HepG2 (cell line): Measurements from ENCODE around the gene ATP7A. TPM values are rescaled to one million over a fixed set of nuclear protein-coding genes. Genes with fewer than 3 reads are reported as not detected.

Experiments used
- ATAC-seq: fragments of 200-7000 bp; cut with Tn5 transposase; 3 replicates; pipeline ENCODE4 v1.9.1; 2020; ENCODE audit warnings: mild to moderate bottlenecking, moderate library complexity
- BruUV-seq: library from RNA; stranded (reverse); fragments of 400-500 nt; replicated peaks from 2 replicates; lab custom pipeline; 2021; lab: Mats Ljungman, UMichigan
- CTCF ChIA-PET: fragments of 300-600 bp; formaldehyde crosslinking; extraction: SDS; loops from one replicate; lab custom pipeline; 2021; ENCODE audit warnings: low total read pairs, inconsistent platforms, low intra/inter-chr PET ratio; lab: Yijun Ruan, JAX
- POLR2A ChIA-PET: fragments of 350-600 bp; sonication (Branson Sonifier 250); formaldehyde crosslinking; loops from one replicate; lab custom pipeline; 2020; ENCODE audit warnings: antibody characterized with exemption, inconsistent platforms; lab: Yijun Ruan, JAX
- DNase-seq: peaks from one replicate; pipeline ENCODE4 v3.0.0-alpha.2; 2015; ENCODE audit warnings: low spot score
- FAIRE-seq: peaks from 3 replicates; lab custom pipeline; 2011; peaks lifted over from hg19 to GRCh38; lab: Jason Lieb, UNC
- H2AFZ ChIP-seq: one replicate; pipeline ENCODE4 v1.6.1; 2011; ENCODE audit warnings: low read length, inconsistent platforms
- H3K27ac ChIP-seq: fragments of 300-600 bp; 3 replicates; pipeline ENCODE4 v1.8.0; 2011; ENCODE audit warnings: mixed run types, mild to moderate bottlenecking, mixed read lengths, low read length, inconsistent platforms; ENCODE audit not compliant: insufficient read depth; ENCODE audit errors: extremely low read length
- H3K27me3 ChIP-seq, 2 experiments: fragments of 200-600 bp in 1 of 2; 2 replicates in 1 of 2; 3 replicates in 1 of 2; pipeline versions ENCODE4 v1.6.0 to v1.8.0; 2011; ENCODE audit warnings: low read length in 2 of 2, mild to moderate bottlenecking in 2 of 2, moderate library complexity in 2 of 2, inconsistent platforms in 1 of 2; ENCODE audit not compliant: insufficient read depth in 2 of 2, control insufficient read depth in 1 of 2
- H3K36me3 ChIP-seq, 2 experiments: fragments of 200-600 bp in 1 of 2; replicated peaks in 1 of 2; 2 replicates in 1 of 2; 3 replicates in 1 of 2; pipeline versions ENCODE4 v1.5.1 to v1.8.0; 2011; ENCODE audit warnings: low read length in 2 of 2, inconsistent platforms in 1 of 2; ENCODE audit not compliant: insufficient read depth in 2 of 2, control insufficient read depth in 1 of 2
- H3K4me1 ChIP-seq: 2 replicates; pipeline ENCODE4 v1.5.1; 2012; ENCODE audit warnings: low read length, inconsistent platforms; ENCODE audit not compliant: insufficient read depth
- H3K4me2 ChIP-seq: 2 replicates; pipeline ENCODE4 v1.6.0; 2011; ENCODE audit warnings: low read depth, low read length, inconsistent platforms
- H3K4me3 ChIP-seq, 3 experiments: fragments of 200-600 bp in 1 of 3; sonication (generic), shearing (Covaris generic) in 1 of 3; replicated peaks in 1 of 3; 2 replicates each; pipeline ENCODE4 v1.5.1; 2011 to 2016; ENCODE audit warnings: low read length in 3 of 3, inconsistent platforms in 2 of 3, low read depth in 2 of 3, mild to moderate bottlenecking in 2 of 3, control low read depth in 1 of 3, mixed read lengths in 1 of 3; ENCODE audit not compliant: insufficient read depth in 1 of 3
- H3K79me2 ChIP-seq: one replicate; pipeline ENCODE4 v1.6.1; 2011; ENCODE audit warnings: low read length, inconsistent platforms; ENCODE audit not compliant: insufficient read depth
- H3K9ac ChIP-seq: 2 replicates; pipeline ENCODE4 v1.6.0; 2011; ENCODE audit warnings: mild to moderate bottlenecking, low read depth, low read length, inconsistent platforms; ENCODE audit not compliant: insufficient read depth
- H3K9me3 ChIP-seq: 2 replicates; pipeline ENCODE4 v1.5.1; 2012; ENCODE audit warnings: mild to moderate bottlenecking, low read length
- H4K20me1 ChIP-seq: 2 replicates; pipeline ENCODE4 v1.6.0; 2011; ENCODE audit warnings: inconsistent platforms, mild to moderate bottlenecking, low read length, moderate library complexity; ENCODE audit not compliant: insufficient read depth
- GPN1 ChIP-seq: sonication (generic); formaldehyde crosslinking; IDR thresholded peaks from 2 replicates; pipeline ENCODE4 v1.5.1; 2020; ENCODE audit warnings: missing genetic modification reagents, borderline replicate concordance
- IKZF1 ChIP-seq: fragments of 450-650 bp; IDR thresholded peaks from 2 replicates; pipeline ENCODE4 v1.7.1; 2016
- RBM22 ChIP-seq: fragments of 200-400 bp; formaldehyde crosslinking; optimal IDR thresholded peaks from 2 replicates; pipeline ENCODE3; 2017; ENCODE audit warnings: mild to moderate bottlenecking, low read length, moderate library complexity
- SMC3 ChIP-seq: IDR thresholded peaks from 2 replicates; pipeline ENCODE4 v1.6.1; 2011; ENCODE audit warnings: low read length, improper control_type of control experiment
- STAG1 ChIP-seq: sonication (generic); formaldehyde crosslinking; IDR thresholded peaks from 2 replicates; pipeline ENCODE4 v1.4.0; 2020; ENCODE audit warnings: missing genetic modification reagents
- U2AF1 ChIP-seq: fragments of 200-400 bp; formaldehyde crosslinking; optimal IDR thresholded peaks from 2 replicates; pipeline ENCODE3; 2017; ENCODE audit warnings: mild to moderate bottlenecking, low read depth, low read length
- ZFP82 ChIP-seq: sonication (generic); formaldehyde crosslinking; IDR thresholded peaks from 2 replicates; pipeline ENCODE4 v1.5.1; 2020; ENCODE audit warnings: mild to moderate bottlenecking, missing genetic modification reagents, borderline replicate concordance
- ZNF296 ChIP-seq: sonication (generic); formaldehyde crosslinking; conservative IDR thresholded peaks from 2 replicates; pipeline ENCODE4 v1.5.0; 2020; ENCODE audit warnings: mild to moderate bottlenecking, missing genetic modification reagents
- ZNF660 ChIP-seq: sonication (generic); formaldehyde crosslinking; IDR thresholded peaks from 2 replicates; pipeline ENCODE4 v1.5.1; 2020; ENCODE audit warnings: mild to moderate bottlenecking, low read depth, missing genetic modification reagents, borderline replicate concordance
- ZNF724P ChIP-seq: sonication (generic); formaldehyde crosslinking; IDR thresholded peaks from 2 replicates; pipeline ENCODE4 v1.8.0; 2022; ENCODE audit warnings: missing genetic modification reagents, borderline replicate concordance
- ZNF883 ChIP-seq: sonication (generic); formaldehyde crosslinking; IDR thresholded peaks from 2 replicates; pipeline ENCODE4 v1.5.1; 2020; ENCODE audit warnings: mild to moderate bottlenecking, missing genetic modification reagents; ENCODE audit errors: not compliant biosample characterization
- WGBS: methylation state at CpG from one replicate; pipeline ENCODE4 v1.1.6; 2017; ENCODE audit warnings: low lambda C conversion rate; 5-methylcytosine and 5-hydroxymethylcytosine counted together
- in situ Hi-C: cut with HindIII; loops from 2 replicates; pipeline ENCODE4 v1.10.0; 2017; ENCODE audit warnings: low pct_unique_long_range_greater_than_20kb; ENCODE audit not compliant: extremely low pct_ligation_motif_present
- intact Hi-C: fragments of 100-400 bp; cut with micrococcal nuclease; formaldehyde crosslinking; loops from one replicate; pipeline ENCODE4 v1.10.0; 2022; ENCODE audit not compliant: unreplicated experiment
- polyA plus RNA-seq, 8 experiments: library from polyadenylated mRNA; depleted of rRNA in 3 of 8; stranded (reverse) in 7 of 8; unstranded in 1 of 8; fragments of >200 nt; fragmentation: Illumina TruSeq in 4 of 8; extraction: Trizol in 4 of 8; gene quantifications; 2 replicates each; pipeline versions ENCODE4 v1.2.1 to v1.2.3, GENCODE V29; 2011 to 2016; ENCODE audit warnings: low read depth in 4 of 8, missing spikeins in 1 of 8, mixed read lengths in 1 of 8; ENCODE audit not compliant: insufficient read depth in 1 of 8
- total RNA-seq, 5 experiments: library from RNA; depleted of rRNA; stranded (reverse); fragments of >200 nt; fragmentation: Illumina TruSeq; extraction: Trizol; gene quantifications; 2 replicates each; pipeline ENCODE4 v1.2.3, GENCODE V29; 2016; ENCODE audit warnings: low read depth in 1 of 5
- TF ChIP-seq, protein P1 (sequence below), 2 experiments: sonication (generic) in 1 of 2; formaldehyde crosslinking in 1 of 2; IDR thresholded peaks; 2 replicates each; pipeline versions ENCODE4 v1.5.1 to v1.6.1; 2011 to 2020; ENCODE audit warnings: borderline replicate concordance in 1 of 2, low read depth in 1 of 2, low read length in 1 of 2, mild to moderate bottlenecking in 1 of 2, missing genetic modification reagents in 1 of 2, moderate library complexity in 1 of 2
- TF ChIP-seq, protein P2 (sequence below): sonication (generic); formaldehyde crosslinking; IDR thresholded peaks from 2 replicates; pipeline ENCODE4 v1.4.0; 2020; ENCODE audit warnings: missing genetic modification reagents, mild to moderate bottlenecking, borderline replicate concordance
- TF ChIP-seq, protein P3 (sequence below): sonication (generic); formaldehyde crosslinking; IDR thresholded peaks from 2 replicates; pipeline ENCODE4 v1.5.0; 2020; ENCODE audit warnings: mild to moderate bottlenecking, missing genetic modification reagents, moderate library complexity

Gene ATP7A
- total and polyA plus RNA-seq, 2 of the 13 experiments (the other 11 are each of a cell fraction or from before 2014, with no cell fraction given) = 1.7 to 4.7 TPM

DNA sequence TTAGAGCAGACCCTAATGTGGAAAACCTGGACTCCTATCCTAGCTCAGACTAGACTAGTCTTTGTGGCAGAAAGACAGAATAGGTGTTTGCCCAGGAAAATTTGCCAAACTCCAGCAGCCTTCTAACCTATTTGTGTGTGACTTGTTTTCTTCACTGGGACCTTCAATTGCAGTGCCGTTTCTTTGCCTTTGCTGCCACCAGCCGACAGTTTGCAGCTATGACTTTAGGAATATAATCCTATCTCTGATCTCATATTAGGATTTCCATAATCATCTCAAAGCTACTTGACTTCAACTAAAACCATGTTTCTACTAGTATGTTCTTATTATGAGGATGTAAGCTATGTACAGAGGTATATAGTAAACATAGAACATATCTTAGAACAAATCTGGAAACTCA, 119.2 kb downstream of the ATP7A start:
- Histone ChIP-seq H3K27ac (no peak overlapping the region), H2AFZ (no peak overlapping the region), H3K79me2 (no peaks in the 10 kb centered on the region), H3K9ac (no peak overlapping the region)
- TF ChIP-seq ZNF883 (CRISPR knock-in tag) = no peak
- TF ChIP-seq GPN1 (CRISPR knock-in tag) = no peak
- no peak for TF ChIP-seq ZNF296 (CRISPR knock-in tag)
- no peak for TF ChIP-seq ZNF724P
- TF ChIP-seq ZFP82 = no peak
- TF ChIP-seq, protein P1, sequence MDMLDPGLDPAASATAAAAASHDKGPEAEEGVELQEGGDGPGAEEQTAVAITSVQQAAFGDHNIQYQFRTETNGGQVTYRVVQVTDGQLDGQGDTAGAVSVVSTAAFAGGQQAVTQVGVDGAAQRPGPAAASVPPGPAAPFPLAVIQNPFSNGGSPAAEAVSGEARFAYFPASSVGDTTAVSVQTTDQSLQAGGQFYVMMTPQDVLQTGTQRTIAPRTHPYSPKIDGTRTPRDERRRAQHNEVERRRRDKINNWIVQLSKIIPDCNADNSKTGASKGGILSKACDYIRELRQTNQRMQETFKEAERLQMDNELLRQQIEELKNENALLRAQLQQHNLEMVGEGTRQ (IDR thresholded peaks at IDR 0.05; ENCODE audit: low read depth, low read length) = no peak
- TF ChIP-seq, protein P1 (CRISPR knock-in tag; IDR thresholded peaks at IDR 0.05; ENCODE audit: borderline replicate concordance) = no peak
- TF ChIP-seq, protein P2, sequence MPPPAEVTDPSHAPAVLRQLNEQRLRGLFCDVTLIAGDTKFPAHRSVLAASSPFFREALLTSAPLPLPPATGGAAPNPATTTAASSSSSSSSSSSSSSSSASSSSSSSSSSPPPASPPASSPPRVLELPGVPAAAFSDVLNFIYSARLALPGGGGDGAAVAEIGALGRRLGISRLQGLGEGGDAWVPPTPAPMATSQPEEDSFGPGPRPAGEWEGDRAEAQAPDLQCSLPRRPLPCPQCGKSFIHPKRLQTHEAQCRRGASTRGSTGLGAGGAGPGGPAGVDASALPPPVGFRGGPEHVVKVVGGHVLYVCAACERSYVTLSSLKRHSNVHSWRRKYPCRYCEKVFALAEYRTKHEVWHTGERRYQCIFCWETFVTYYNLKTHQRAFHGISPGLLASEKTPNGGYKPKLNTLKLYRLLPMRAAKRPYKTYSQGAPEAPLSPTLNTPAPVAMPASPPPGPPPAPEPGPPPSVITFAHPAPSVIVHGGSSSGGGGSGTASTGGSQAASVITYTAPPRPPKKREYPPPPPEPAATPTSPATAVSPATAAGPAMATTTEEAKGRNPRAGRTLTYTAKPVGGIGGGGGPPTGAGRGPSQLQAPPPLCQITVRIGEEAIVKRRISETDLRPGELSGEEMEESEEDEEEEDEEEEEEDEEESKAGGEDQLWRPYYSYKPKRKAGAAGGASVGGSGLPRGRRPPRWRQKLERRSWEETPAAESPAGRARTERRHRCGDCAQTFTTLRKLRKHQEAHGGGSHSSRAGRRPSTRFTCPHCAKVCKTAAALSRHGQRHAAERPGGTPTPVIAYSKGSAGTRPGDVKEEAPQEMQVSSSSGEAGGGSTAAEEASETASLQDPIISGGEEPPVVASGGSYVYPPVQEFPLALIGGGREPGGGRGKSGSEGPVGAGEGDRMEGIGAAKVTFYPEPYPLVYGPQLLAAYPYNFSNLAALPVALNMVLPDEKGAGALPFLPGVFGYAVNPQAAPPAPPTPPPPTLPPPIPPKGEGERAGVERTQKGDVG (CRISPR knock-in tag) = no peak
- no peak for TF ChIP-seq IKZF1
- no peak for TF ChIP-seq RBM22
- peak; percentile 82 for TF ChIP-seq STAG1 (CRISPR knock-in tag)
- TF ChIP-seq U2AF1 = no peak
- TF ChIP-seq ZNF660 (CRISPR knock-in tag) = no peak
- TF ChIP-seq, protein P3, sequence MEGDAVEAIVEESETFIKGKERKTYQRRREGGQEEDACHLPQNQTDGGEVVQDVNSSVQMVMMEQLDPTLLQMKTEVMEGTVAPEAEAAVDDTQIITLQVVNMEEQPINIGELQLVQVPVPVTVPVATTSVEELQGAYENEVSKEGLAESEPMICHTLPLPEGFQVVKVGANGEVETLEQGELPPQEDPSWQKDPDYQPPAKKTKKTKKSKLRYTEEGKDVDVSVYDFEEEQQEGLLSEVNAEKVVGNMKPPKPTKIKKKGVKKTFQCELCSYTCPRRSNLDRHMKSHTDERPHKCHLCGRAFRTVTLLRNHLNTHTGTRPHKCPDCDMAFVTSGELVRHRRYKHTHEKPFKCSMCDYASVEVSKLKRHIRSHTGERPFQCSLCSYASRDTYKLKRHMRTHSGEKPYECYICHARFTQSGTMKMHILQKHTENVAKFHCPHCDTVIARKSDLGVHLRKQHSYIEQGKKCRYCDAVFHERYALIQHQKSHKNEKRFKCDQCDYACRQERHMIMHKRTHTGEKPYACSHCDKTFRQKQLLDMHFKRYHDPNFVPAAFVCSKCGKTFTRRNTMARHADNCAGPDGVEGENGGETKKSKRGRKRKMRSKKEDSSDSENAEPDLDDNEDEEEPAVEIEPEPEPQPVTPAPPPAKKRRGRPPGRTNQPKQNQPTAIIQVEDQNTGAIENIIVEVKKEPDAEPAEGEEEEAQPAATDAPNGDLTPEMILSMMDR (CRISPR knock-in tag) = peak; percentile 69
- TF ChIP-seq SMC3 = peak; percentile 30; the same call in 1 of the 2 replicates
- TF ChIP-seq, all 625 proteins: peak for 3
- Histone ChIP-seq H3K4me2 (no peak overlapping the region), H3K36me3 (no peaks in the 10 kb centered on the region), H3K27me3 (no peaks in the 10 kb centered on the region), H3K4me3 (no peak overlapping the region), H3K9me3 (no peaks in the 10 kb centered on the region), H3K4me1 (peaks cover 1% of the 10 kb centered on the region; the same call in 1 of the 2 replicates), H4K20me1 (no peaks in the 10 kb centered on the region)
- peak; percentile 11 for DNase-seq
- intact Hi-C loops (no loop called here), in situ Hi-C loops (loop anchor here (10.0 kb wide), 2 partner anchors 135 to 1475 kb away; partner anchors contain the start of genes COX7B and MAGT1)
- ChIA-PET POLR2A (no interaction called here), CTCF (no interaction called here)
- BruUV-seq = no TSS peak
- peak; percentile 77 for FAIRE-seq
- ATAC-seq = peak; percentile 58
- 9% methylated on average over 2 of the region's 2 CpGs for WGBS
